KBM-7 (cell line): ENCODE data around the gene AP5S1.
"Not testable (repeated sequence)": the region's sequence is repeated elsewhere in the genome, so short reads cannot be mapped to it uniquely, and the experiment has no call there.

Experiments used
- DNase-seq: peaks from one replicate; pipeline ENCODE4 v3.0.0-alpha.2; 2015
- in situ Hi-C: fragments of 300-500 bp; cut with MboI; formaldehyde crosslinking; loops from 2 replicates; pipeline ENCODE4 v1.14.3; 2020; ENCODE audit warnings: low sequenced_read_pairs, low pct_unique_long_range_greater_than_20kb, mixed read lengths

Gene AP5S1

GRCh38 chr20:3836132-3836531 lies 15.8 kb downstream of the AP5S1 start:
- DNase-seq = no peak
- in situ Hi-C loops = no loop called here

- DNase-seq = peak; percentile 76
- in situ Hi-C loops = no loop called here
These were observed 19.0 kb downstream of the AP5S1 start for GRCh38 chr20:3839328-3839727.

GRCh38 chr20:3840201-3840600 lies 19.9 kb downstream of the AP5S1 start:
- in situ Hi-C loops, DNase-seq: not testable (repeated sequence)

- in situ Hi-C loops = no loop called here
- peak; percentile 30 for DNase-seq
These were observed 22.1 kb downstream of the AP5S1 start for GRCh38 chr20:3842348-3842930.

DNA sequence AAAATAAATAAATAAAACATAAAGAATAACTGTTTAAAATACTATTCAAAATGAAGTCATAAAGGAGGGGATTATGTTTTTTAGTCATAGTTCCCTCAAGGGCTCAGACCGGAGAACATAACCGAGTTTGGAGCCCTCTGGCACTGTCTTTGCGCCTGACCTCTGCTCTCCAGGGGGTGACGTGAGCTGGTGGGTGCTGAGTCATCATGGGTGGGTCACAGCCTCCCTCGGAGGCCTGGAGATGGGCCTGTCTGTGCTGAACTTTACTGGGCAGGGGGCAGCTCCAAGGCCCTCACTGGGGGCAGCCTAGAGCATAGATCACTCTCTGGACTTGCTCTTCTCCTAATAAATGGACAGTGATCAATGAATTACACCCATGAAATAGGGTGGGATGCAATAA lies 23.1 kb downstream of the AP5S1 start:
- in situ Hi-C loops = no loop called here
- DNase-seq = no peak

GRCh38 chr20:3843990-3844619 lies 23.8 kb downstream of the AP5S1 start:
- DNase-seq, in situ Hi-C loops: not testable (repeated sequence)

DNA sequence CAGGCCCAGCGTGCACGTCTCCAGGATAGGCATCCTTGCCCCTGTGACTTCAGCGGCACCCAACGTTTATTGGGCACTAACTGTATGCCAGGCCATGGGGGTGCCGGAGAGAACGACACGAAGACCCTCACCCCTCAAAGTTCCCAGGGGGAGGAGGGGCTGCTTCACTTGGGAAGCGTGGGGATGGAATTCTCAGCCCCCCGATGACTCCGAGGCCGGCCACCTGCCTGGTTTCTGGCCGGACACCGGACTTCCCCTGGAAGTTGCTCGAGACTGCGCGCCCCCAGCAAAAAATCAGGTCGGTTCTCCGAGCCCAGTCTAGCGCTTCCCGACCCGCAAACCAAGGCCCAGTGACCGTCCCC lies 26.0 kb downstream of the AP5S1 start:
- in situ Hi-C loops = no loop called here
- DNase-seq = no peak

GRCh38 chr20:3846740-3847428 lies 26.5 kb downstream of the AP5S1 start, which contains the start of gene MAVS:
TSS of gene MAVS (plus strand) at chr20:3846834. CDS start at chr20:3854625, 7,791 bp downstream.
- DNase-seq = peak; percentile 81
- in situ Hi-C loops = no loop called here

DNA sequence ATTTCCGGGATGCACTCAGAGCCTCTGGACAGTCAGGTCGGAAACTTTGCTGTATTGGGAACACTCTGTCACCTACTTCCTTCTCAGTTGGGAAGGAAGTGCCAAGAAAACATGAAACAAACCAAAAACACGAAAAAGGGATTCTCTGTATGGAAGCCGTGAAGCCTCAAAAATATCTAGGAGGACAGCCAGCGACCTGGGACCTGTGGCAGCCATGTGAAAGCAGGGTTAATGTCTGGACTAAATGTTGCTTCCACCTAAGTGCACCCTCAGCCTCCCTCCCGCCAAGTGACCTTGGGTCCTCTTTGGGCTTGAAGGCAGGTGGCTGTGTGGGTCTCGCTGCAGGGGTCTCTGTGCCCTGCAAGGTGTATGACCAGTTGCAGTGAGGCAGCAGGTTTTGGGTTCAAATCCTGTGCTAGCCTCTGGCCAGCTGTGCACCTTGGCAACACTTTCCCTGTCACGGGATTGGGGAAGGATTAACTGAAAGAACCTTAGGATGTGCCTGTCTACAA lies 27.1 kb downstream of the AP5S1 start:
- no peak for DNase-seq
- in situ Hi-C loops = no loop called here

- DNase-seq = no peak
- in situ Hi-C loops = no loop called here
These were observed 28.2 kb downstream of the AP5S1 start for GRCh38 chr20:3848565-3848964.

DNA sequence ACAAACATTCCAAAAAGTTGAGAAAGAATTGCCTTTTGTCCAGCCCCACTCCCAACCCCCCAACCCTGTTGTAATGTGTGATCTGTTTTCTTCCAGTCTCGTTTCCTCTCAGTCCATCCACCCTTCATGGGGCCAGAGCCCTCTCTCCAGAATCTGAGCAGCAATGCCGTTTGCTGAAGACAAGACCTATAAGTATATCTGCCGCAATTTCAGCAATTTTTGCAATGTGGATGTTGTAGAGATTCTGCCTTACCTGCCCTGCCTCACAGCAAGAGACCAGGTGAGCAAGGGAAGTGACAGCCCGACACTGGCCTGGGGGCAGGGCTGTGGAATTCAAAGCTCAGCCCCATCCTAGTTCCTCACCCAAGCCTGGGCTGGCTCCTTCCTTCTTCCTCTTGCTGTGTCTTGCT lies 34.1 kb downstream of the AP5S1 start:
- in situ Hi-C loops = no loop called here

DNA sequence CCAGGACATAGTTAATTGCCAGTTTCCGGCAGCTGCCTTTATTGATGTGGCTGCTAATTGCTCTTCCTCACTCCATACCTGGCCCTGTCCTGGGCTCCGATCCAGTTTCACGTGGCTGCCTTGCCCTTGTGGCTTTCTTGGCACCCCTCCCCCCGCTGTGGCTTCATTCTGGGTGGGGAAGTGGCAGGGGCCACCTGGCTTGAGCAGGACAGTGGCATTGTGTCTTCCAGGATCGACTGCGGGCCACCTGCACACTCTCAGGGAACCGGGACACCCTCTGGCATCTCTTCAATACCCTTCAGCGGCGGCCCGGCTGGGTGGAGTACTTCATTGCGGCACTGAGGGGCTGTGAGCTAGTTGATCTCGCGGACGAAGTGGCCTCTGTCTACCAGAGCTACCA lies 37.1 kb downstream of the AP5S1 start:
- DNase-seq = no peak
- in situ Hi-C loops = no loop called here

More for the DNA sequence above, 34.1 kb downstream of the AP5S1 start:
- no peak for DNase-seq

GRCh38 chr20:3858689-3859088 lies 38.3 kb downstream of the AP5S1 start:
- in situ Hi-C loops = no loop called here
- DNase-seq = no peak

DNA sequence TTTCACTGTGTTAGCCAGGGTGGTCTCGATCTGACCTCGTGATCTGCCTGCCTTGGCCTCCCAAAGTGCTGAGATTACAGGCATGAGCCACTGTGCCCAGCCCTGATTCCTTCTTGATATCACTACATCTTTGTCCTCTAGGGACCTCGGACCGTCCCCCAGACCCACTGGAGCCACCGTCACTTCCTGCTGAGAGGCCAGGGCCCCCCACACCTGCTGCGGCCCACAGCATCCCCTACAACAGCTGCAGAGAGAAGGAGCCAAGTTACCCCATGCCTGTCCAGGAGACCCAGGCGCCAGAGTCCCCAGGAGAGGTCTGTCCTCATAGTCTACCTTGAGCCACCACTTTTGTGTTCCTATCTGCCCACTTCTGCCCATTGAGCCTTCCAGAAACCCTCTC lies 40.8 kb downstream of the AP5S1 start:
- no peak for DNase-seq
- in situ Hi-C loops = no loop called here

DNA sequence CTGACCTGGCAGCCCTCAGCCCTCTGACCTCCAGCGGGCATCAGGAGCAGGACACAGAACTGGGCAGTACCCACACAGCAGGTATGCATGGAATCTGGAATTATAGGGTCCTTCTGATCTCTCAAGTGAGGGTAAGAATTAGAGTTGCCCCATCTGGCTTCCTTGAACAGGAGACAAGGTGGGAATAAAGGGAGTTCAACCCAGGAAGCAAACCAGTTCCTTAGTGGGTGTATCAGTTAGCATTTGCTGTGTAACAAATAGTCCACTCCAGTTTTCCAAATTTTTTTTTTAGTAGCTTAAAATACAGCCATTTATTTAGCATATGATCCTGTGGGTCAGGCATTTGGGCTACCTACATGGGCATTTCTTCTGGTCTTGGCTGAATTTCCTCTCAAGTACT lies 42.0 kb downstream of the AP5S1 start:
- DNase-seq = no peak
- in situ Hi-C loops = no loop called here

DNA sequence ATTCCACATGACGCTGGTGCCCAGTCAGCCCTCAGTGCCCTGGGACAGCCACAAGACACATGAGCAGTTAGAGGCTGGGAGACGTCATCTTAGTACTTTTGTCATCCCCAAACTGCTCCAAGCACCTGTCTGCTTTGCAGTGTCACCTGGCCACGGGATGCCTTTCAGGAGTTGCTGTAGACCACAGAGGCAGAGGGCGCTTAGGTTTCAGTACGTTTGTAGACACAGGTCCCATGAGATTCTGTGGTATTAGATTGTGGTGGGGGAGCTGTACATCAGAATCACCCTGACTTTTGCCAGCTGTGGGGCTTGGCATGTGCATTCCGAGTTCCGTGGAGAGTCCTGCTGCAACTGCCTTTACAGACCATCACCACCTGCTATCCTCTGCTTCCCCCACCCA lies 43.0 kb downstream of the AP5S1 start:
- in situ Hi-C loops = no loop called here
- DNase-seq = no peak

DNA sequence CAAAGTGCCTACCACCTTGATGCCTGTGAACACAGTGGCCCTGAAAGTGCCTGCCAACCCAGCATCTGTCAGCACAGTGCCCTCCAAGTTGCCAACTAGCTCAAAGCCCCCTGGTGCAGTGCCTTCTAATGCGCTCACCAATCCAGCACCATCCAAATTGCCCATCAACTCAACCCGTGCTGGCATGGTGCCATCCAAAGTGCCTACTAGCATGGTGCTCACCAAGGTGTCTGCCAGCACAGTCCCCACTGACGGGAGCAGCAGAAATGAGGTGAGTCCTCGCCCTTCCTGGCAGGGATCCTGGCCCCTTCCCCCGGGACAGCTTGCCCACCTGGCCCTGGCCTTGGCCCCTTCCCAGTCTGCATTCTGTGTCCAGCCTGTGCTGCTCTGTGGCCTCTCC lies 44.2 kb downstream of the AP5S1 start:
- in situ Hi-C loops = no loop called here
- no peak for DNase-seq

DNA sequence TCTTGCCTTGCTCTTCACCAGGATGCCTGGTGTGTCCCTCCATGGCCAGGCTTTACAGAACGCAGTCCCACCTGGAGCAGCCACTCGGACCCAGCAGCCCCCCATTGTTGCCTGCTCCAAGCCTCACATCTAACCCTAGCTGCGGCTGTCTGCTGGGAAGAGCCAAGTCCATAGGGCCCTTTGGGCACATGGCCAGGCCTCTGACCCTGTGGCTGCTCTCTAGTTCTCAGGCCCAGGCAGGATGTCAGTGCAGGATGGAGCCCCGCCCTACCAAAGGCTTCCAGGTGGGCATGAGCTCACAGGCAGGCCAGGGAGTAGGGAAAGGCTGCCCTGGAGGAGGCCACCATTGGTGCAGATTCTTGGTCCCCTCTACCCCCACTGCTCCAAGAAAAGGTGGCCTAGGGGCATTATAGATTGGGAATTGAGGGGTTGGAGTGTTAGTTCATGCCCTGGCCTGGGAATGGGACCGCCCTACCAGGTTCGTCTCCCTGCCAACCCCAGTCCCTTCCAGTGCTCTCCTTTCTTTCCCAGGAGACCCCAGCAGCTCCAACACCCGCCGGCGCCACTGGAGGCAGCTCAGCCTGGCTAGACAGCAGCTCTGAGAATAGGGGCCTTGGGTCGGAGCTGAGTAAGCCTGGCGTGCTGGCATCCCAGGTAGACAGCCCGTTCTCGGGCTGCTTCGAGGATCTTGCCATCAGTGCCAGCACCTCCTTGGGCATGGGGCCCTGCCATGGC lies 45.0 kb downstream of the AP5S1 start:
- in situ Hi-C loops = no loop called here
- DNase-seq = no peak

GRCh38 chr20:3865887-3866407 lies 45.6 kb downstream of the AP5S1 start:
- DNase-seq = no peak
- in situ Hi-C loops = no loop called here

GRCh38 chr20:3866464-3866863 lies 46.1 kb downstream of the AP5S1 start:
- in situ Hi-C loops = no loop called here

More at GRCh38 chr20:3866464-3866863, 46.1 kb downstream of the AP5S1 start:
- no peak for DNase-seq
